Heart right ventricle (tissue), 16 donors: Measurements from ENCODE around the gene CREB5. TPM values are rescaled to one million over a fixed set of nuclear protein-coding genes. Genes with fewer than 3 reads are reported as not detected.

Source experiments
- ATAC-seq, 8 donors: fragments of 200-7000 bp; cut with Tn5 transposase; one replicate each; pipeline ENCODE4 v1.9.1; 2020; ENCODE audit warnings: mild to moderate bottlenecking in 8 of 8, moderate library complexity in 8 of 8, moderate number of reproducible peaks in 1 of 8
- DNase-seq, 2 donors: peaks; one replicate each; pipeline ENCODE4 v3.0.0-alpha.2; 2020
- H3K27ac ChIP-seq, 10 donors: fragments of 200-600 bp; sonication (generic) in 2 of 10; one replicate each; pipeline versions ENCODE4 v1.5.0 to v1.8.0; 2020 to 2022; ENCODE audit warnings: mild to moderate bottlenecking in 3 of 10
- H3K27me3 ChIP-seq, 7 donors: fragments of 200-600 bp; one replicate each; pipeline ENCODE4 v1.8.0; 2021 to 2022; ENCODE audit warnings: mild to moderate bottlenecking in 2 of 7
- H3K36me3 ChIP-seq, 9 donors: fragments of 200-600 bp; sonication (generic) in 1 of 9; one replicate each; pipeline versions ENCODE4 v1.5.0 to v1.8.0; 2020 to 2022; ENCODE audit warnings: mild to moderate bottlenecking in 2 of 9
- H3K4me1 ChIP-seq, 9 donors: fragments of 200-600 bp; sonication (generic) in 1 of 9; one replicate each; pipeline versions ENCODE4 v1.5.0 to v1.8.0; 2020 to 2022; ENCODE audit warnings: mild to moderate bottlenecking in 4 of 9
- H3K4me3 ChIP-seq, 10 donors: fragments of 200-600 bp; sonication (generic) in 2 of 10; one replicate each; pipeline versions ENCODE4 v1.5.0 to v1.8.0; 2020 to 2022; ENCODE audit warnings: mild to moderate bottlenecking in 7 of 10, moderate library complexity in 2 of 10
- H3K9me3 ChIP-seq, 11 donors: fragments of 200-600 bp in 10 of 11; sonication (generic) in 2 of 11; one replicate each; pipeline versions ENCODE4 v1.5.0 to v1.8.0; 2013 to 2022; ENCODE audit warnings: mild to moderate bottlenecking in 2 of 11, control low read depth in 1 of 11, moderate library complexity in 1 of 11
- WGBS, 2 donors: extraction: QIAGEN DNeasy Blood & Tissue Kit; methylation state at CpG; one replicate each; pipeline ENCODE4 v1.1.7; 2013; ENCODE audit warnings: inconsistent platforms in 1 of 2; 5-methylcytosine and 5-hydroxymethylcytosine counted together
- intact Hi-C, 10 donors: fragments of 100-400 bp; cut with DNase I; formaldehyde crosslinking; loops; one replicate each; pipeline versions ENCODE4 v1.11.1 to v1.14.2; 2022
- polyA plus RNA-seq, 2 donors: library from polyadenylated mRNA; stranded (reverse); fragments of 200-250 nt; gene quantifications; one replicate each; pipeline ENCODE4 v1.2.3, GENCODE V29; 2013
- total RNA-seq, 10 donors: library from RNA; stranded (reverse); fragmentation: NEBNext Ultra II Directional in 3 of 10; extraction: Animal tissue kit (Norgen Biotek cat#: 25700) in 3 of 10; gene quantifications; one replicate each; pipeline versions ENCODE4 v1.2.1 to v1.2.4, GENCODE V29; 2021 to 2023
- TF ChIP-seq, protein P1 (sequence below), 9 donors: fragments of 200-600 bp; sonication (generic) in 2 of 9; IDR thresholded peaks; one replicate each; pipeline versions ENCODE4 v1.5.0 to v1.8.0; 2021 to 2022; ENCODE audit warnings: antibody characterized with exemption in 9 of 9, mild to moderate bottlenecking in 5 of 9, moderate library complexity in 1 of 9
- donor health status: Arrhythmogenic right ventricular cardiomyopathy.
- donor health status: ischemic (EF 13 %, LVEDD 7.1; RV severe dilation, severe dysfunction).
- donor health status: healthy with polysubstance abuse.
- donor health status: DM: no; HTN: yes; CAD: no.
- donor health status: DM: no; HTN: no; CAD: no.
- donor health status: ischemic (EF 25% LVEDD 6.9; RV normal size, moderate dysfunction).
- donor health status: ischemic (EF 25% LVEDD 5.7; RV mildly dilated, moderate dysfunction).
- donor health status: healthy.
- donor health status: DM: yes; HTN: yes; CAD: no.
- donor health status: Ischemic cardiomyopathy.
- donor health status: ischemic (EF 35%, LVEDD 5.7; RV mildly dilated, moderate dysfunction).
- donor health status: nonischemic (EF 11% LVEDD 7.7; RV severe dilation, severe dysfunction).
- donor health status: DM: yes; HTN: yes; CAD: no.
- donor health status: PGD.
- donor health status: ischemic (EF 29% LVEDD 5.4; RV normal size, mild dysfunction).
- donor health status: nonischemic (EF 23%, LVEDD 6.1; RV moderate dilation, normal function).

Gene CREB5
- total and polyA plus RNA-seq, 12 donors: 4.7 to 170 (median 19.0) TPM

GRCh38 chr7:28718055-28718481, 305.8 kb downstream of the CREB5 start:
- DNase-seq: peak in 1 of 2 donors; percentile 16
- H3K27ac ChIP-seq: peak overlapping the region in 1 of 10 donors; percentile 20
- WGBS, 2 donors: 66 to 76% methylated on average over 9 of the region's 9 CpGs

GRCh38 chr7:28718545-28718944, 306.2 kb downstream of the CREB5 start:
- TF ChIP-seq, protein P1, sequence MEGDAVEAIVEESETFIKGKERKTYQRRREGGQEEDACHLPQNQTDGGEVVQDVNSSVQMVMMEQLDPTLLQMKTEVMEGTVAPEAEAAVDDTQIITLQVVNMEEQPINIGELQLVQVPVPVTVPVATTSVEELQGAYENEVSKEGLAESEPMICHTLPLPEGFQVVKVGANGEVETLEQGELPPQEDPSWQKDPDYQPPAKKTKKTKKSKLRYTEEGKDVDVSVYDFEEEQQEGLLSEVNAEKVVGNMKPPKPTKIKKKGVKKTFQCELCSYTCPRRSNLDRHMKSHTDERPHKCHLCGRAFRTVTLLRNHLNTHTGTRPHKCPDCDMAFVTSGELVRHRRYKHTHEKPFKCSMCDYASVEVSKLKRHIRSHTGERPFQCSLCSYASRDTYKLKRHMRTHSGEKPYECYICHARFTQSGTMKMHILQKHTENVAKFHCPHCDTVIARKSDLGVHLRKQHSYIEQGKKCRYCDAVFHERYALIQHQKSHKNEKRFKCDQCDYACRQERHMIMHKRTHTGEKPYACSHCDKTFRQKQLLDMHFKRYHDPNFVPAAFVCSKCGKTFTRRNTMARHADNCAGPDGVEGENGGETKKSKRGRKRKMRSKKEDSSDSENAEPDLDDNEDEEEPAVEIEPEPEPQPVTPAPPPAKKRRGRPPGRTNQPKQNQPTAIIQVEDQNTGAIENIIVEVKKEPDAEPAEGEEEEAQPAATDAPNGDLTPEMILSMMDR (IDR thresholded peaks at IDR 0.05): no peak
- intact Hi-C loops: no loop called here
- Histone ChIP-seq H3K36me3 (peaks cover 0 to 42% (median 8%) of the 10 kb centered on the region in 9 donors), H3K4me1 (peaks cover 0 to 22% (median 6%) of the 10 kb centered on the region in 9 donors), H3K4me3 (no peak overlapping the region), H3K27me3 (no peaks in the 10 kb centered on the region), H3K9me3 (no peaks in the 10 kb centered on the region), H3K27ac (peak overlapping the region in 1 of 10 donors; percentile 20)
- ATAC-seq: peak in 3 of 8 donors; percentile 27 to 60 (median 34)
- no peak for DNase-seq
- 87 to 88% methylated on average over 2 of the region's 2 CpGs for WGBS, 2 donors

More at GRCh38 chr7:28718055-28718481, 305.8 kb downstream of the CREB5 start:
- peak; percentile 31 to 88 (median 66) for ATAC-seq
- intact Hi-C loops: no loop called here
- Histone ChIP-seq H3K4me3 (no peak overlapping the region), H3K9me3 (no peaks in the 10 kb centered on the region), H3K36me3 (peaks cover 0 to 42% (median 8%) of the 10 kb centered on the region in 9 donors), H3K27me3 (no peaks in the 10 kb centered on the region), H3K4me1 (peaks cover 0 to 20% (median 6%) of the 10 kb centered on the region in 9 donors)
- TF ChIP-seq, protein P1 (IDR thresholded peaks at IDR 0.05): no peak

DNA sequence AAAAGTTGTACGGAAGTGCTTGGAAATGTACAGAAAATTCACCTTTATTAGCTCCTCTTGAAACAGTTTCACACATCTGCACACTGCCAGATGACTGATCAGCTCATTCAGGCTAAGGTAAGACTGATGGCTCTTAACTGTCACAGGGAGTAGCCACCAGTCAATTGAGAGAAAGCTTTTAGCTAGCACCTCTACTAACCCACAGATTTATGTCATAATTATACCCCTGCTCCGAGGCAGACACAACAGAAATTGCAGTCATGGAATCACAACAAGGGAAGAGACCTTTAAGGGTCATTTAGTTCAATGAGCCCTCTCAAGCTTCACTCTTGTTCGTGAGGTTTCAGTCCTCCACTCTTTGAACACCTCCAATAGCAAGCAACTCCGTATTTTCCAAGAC, 310.4 kb downstream of the CREB5 start:
- H3K27ac ChIP-seq: no peak overlapping the region
- ATAC-seq (no peak), DNase-seq (no peak)
- intact Hi-C loops: no loop called here
- no peak overlapping the region for H3K4me3 ChIP-seq
- H3K9me3 ChIP-seq: no peaks in the 10 kb centered on the region
- TF ChIP-seq, protein P1 (IDR thresholded peaks at IDR 0.05): no peak
- no peaks in the 10 kb centered on the region for H3K27me3 ChIP-seq
- 88 to 91% methylated on average over 4 of the region's 4 CpGs for WGBS, 2 donors
- peaks cover 0 to 49% (median 18%) of the 10 kb centered on the region in 9 donors for H3K4me1 ChIP-seq
- H3K36me3 ChIP-seq: peaks cover 0 to 66% (median 8%) of the 10 kb centered on the region in 9 donors

DNA sequence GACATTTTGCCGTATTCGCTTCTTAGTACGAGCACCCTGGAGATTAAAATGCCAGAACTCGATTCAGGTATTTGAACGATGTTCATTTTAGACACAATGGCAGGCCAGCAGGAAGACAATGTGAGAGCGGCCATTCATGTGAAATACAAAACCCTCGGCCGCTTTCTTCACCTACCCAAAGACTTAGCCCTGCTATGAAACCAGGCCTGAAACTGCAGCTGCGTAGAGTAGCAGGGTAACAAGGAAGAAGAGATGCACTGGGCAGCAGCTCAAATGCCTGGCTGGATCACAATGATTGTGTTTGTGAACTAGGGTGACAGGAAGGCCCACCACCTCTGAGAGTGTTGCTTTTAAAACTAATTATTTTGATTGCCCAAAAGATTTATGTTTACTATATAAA, 311.0 kb downstream of the CREB5 start:
- Histone ChIP-seq H3K27me3 (no peaks in the 10 kb centered on the region), H3K9me3 (no peaks in the 10 kb centered on the region), H3K36me3 (peaks cover 0 to 66% (median 8%) of the 10 kb centered on the region in 9 donors), H3K4me1 (peaks cover 0 to 44% (median 18%) of the 10 kb centered on the region in 9 donors), H3K27ac (no peak overlapping the region), H3K4me3 (no peak overlapping the region)
- DNase-seq (no peak), ATAC-seq (no peak)
- intact Hi-C loops: no loop called here
- TF ChIP-seq, protein P1 (IDR thresholded peaks at IDR 0.05): no peak
- 73 to 80% methylated on average over 9 of the region's 9 CpGs for WGBS, 2 donors
